Smooth muscle cell (in vitro differentiated cells): ENCODE results near the gene KCTD8. TPM values are rescaled to one million over a fixed set of nuclear protein-coding genes. Genes with fewer than 3 reads are reported as not detected.

ENCODE experiments used
- DNase-seq: peaks from one replicate; lab custom pipeline; 2025; ENCODE audit not compliant: unreplicated experiment; lab: John Stamatoyannopoulos, UW
- H2AFZ ChIP-seq: fragments of 200-600 bp; sonication (generic); 2 replicates; pipeline ENCODE4 v1.6.0; 2016; ENCODE audit warnings: antibody characterized with exemption, low read depth, mild to moderate bottlenecking
- H3F3A ChIP-seq: fragments of 200-600 bp; sonication (generic); 2 replicates; pipeline ENCODE4 v1.6.0; 2017; ENCODE audit warnings: antibody characterized with exemption, low read depth
- H3K27ac ChIP-seq: fragments of 200-600 bp; sonication (generic); 2 replicates; pipeline ENCODE4 v1.5.1; 2016; ENCODE audit warnings: low read depth, mild to moderate bottlenecking
- H3K27me3 ChIP-seq: fragments of 200-600 bp; sonication (generic); 2 replicates; pipeline ENCODE4 v1.6.1; 2016; ENCODE audit warnings: low read depth, mild to moderate bottlenecking
- H3K36me3 ChIP-seq: fragments of 200-600 bp; sonication (generic); 2 replicates; pipeline ENCODE4 v1.5.1; 2016; ENCODE audit warnings: low read depth
- H3K4me1 ChIP-seq: fragments of 200-600 bp; sonication (generic); 2 replicates; pipeline ENCODE4 v1.5.1; 2016; ENCODE audit warnings: low read depth
- H3K4me2 ChIP-seq: fragments of 200-600 bp; sonication (generic); 2 replicates; pipeline ENCODE4 v1.6.0; 2016; ENCODE audit warnings: mild to moderate bottlenecking
- H3K4me3 ChIP-seq: fragments of 200-600 bp; sonication (generic); 2 replicates; pipeline ENCODE4 v1.5.1; 2016; ENCODE audit warnings: mild to moderate bottlenecking
- H3K79me2 ChIP-seq: fragments of 200-600 bp; sonication (generic); 2 replicates; pipeline ENCODE4 v1.6.0; 2016; ENCODE audit warnings: low read depth, mild to moderate bottlenecking
- H3K9ac ChIP-seq: fragments of 200-600 bp; sonication (generic); 2 replicates; pipeline ENCODE4 v1.6.0; 2016; ENCODE audit warnings: low read depth
- H3K9me3 ChIP-seq: fragments of 200-600 bp; sonication (generic); replicated peaks from 2 replicates; pipeline ENCODE4 v1.5.1; 2016; ENCODE audit warnings: low read depth
- H4K20me1 ChIP-seq: fragments of 200-600 bp; sonication (generic); 2 replicates; pipeline ENCODE4 v1.6.0; 2016; ENCODE audit warnings: low read depth
- WGBS: methylation state at CpG from one replicate; pipeline ENCODE4 v1.1.7; 2016; ENCODE audit warnings: low lambda C conversion rate; 5-methylcytosine and 5-hydroxymethylcytosine counted together
- polyA plus RNA-seq: library from polyadenylated mRNA; unstranded; fragments of >200 nt; fragmentation: Nextera tagmentation; extraction: Ambion mirVana; gene quantifications from 2 replicates; pipeline ENCODE4 v1.2.1, GENCODE V29; 2016
- total RNA-seq: library from RNA; depleted of rRNA; stranded (reverse); fragments of >200 nt; gene quantifications from 2 replicates; pipeline ENCODE4 v1.2.3, GENCODE V29; 2014
- TF ChIP-seq, protein P1 (sequence below): fragments of 200-600 bp; sonication (generic); IDR thresholded peaks from 2 replicates; pipeline ENCODE4 v1.5.1; 2017; ENCODE audit warnings: borderline replicate concordance, mild to moderate bottlenecking, antibody characterized with exemption; ENCODE audit not compliant: insufficient read depth, poor library complexity, severe bottlenecking

The KCTD8 gene
- total and polyA plus RNA-seq, 2 experiments from 2014 or later, result not detected

- no peaks in the 10 kb centered on the region for H3K79me2 ChIP-seq
- H3K9me3 ChIP-seq, result no peaks in the 10 kb centered on the region
- DNase-seq, result no peak
- no peaks in the 10 kb centered on the region for H4K20me1 ChIP-seq
- no peak overlapping the region for H3K4me2 ChIP-seq
- TF ChIP-seq, protein P1, sequence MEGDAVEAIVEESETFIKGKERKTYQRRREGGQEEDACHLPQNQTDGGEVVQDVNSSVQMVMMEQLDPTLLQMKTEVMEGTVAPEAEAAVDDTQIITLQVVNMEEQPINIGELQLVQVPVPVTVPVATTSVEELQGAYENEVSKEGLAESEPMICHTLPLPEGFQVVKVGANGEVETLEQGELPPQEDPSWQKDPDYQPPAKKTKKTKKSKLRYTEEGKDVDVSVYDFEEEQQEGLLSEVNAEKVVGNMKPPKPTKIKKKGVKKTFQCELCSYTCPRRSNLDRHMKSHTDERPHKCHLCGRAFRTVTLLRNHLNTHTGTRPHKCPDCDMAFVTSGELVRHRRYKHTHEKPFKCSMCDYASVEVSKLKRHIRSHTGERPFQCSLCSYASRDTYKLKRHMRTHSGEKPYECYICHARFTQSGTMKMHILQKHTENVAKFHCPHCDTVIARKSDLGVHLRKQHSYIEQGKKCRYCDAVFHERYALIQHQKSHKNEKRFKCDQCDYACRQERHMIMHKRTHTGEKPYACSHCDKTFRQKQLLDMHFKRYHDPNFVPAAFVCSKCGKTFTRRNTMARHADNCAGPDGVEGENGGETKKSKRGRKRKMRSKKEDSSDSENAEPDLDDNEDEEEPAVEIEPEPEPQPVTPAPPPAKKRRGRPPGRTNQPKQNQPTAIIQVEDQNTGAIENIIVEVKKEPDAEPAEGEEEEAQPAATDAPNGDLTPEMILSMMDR, result no peak
- no peak overlapping the region for H2AFZ ChIP-seq
- no peak overlapping the region for H3K4me3 ChIP-seq
- no peaks in the 10 kb centered on the region for H3F3A ChIP-seq
- no peak overlapping the region for H3K9ac ChIP-seq
- 75% methylated on average over 1 of the region's 1 CpG for WGBS
- no peaks in the 10 kb centered on the region for H3K27me3 ChIP-seq
- H3K27ac ChIP-seq, result no peak overlapping the region
- H3K36me3 ChIP-seq, result no peaks in the 10 kb centered on the region
- H3K4me1 ChIP-seq, result no peaks in the 10 kb centered on the region
These were observed 220.3 kb downstream of the KCTD8 start for GRCh38 chr4:44228326-44228725.

DNA sequence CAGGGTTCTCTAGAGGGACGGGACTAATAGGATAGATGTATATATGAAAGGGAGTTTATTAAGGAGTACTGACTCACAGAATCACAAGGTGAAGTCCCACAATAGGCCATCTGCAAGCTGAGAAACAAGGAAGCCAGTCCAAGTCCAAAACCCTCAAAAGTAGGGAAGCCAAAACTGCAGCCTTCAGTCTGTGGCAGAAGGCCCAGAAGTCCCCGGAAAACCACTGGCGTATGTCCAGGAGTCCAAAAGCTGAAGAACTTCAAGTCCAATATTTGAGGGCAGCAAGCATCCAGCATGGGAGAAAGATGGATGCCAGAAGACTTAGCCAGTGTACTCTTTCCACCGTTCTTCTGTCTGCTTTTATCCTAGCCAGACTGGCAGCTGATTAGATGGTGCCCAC lies 227.2 kb downstream of the KCTD8 start:
- Histone ChIP-seq H3K27ac (no peak overlapping the region), H3K27me3 (no peaks in the 10 kb centered on the region), H3K4me2 (no peak overlapping the region), H3K79me2 (no peaks in the 10 kb centered on the region), H3K9me3 (no peaks in the 10 kb centered on the region), H4K20me1 (no peaks in the 10 kb centered on the region), H3K9ac (no peak overlapping the region), H2AFZ (no peak overlapping the region), H3K36me3 (no peaks in the 10 kb centered on the region), H3K4me3 (no peak overlapping the region), H3K4me1 (no peaks in the 10 kb centered on the region), H3F3A (no peaks in the 10 kb centered on the region)
- DNase-seq, result no peak
- 95% methylated on average over 4 of the region's 4 CpGs for WGBS
- TF ChIP-seq, protein P1, result no peak

- TF ChIP-seq, protein P1, result no peak
- no peak overlapping the region for H3K4me2 ChIP-seq
- H3K79me2 ChIP-seq, result no peaks in the 10 kb centered on the region
- no peak for DNase-seq
- no peaks in the 10 kb centered on the region for H3K9me3 ChIP-seq
- H3K9ac ChIP-seq, result no peak overlapping the region
- H3F3A ChIP-seq, result no peaks in the 10 kb centered on the region
- no peaks in the 10 kb centered on the region for H3K4me1 ChIP-seq
- no peak overlapping the region for H2AFZ ChIP-seq
- H3K27ac ChIP-seq, result no peak overlapping the region
- H3K36me3 ChIP-seq, result no peaks in the 10 kb centered on the region
- no peaks in the 10 kb centered on the region for H3K27me3 ChIP-seq
- H4K20me1 ChIP-seq, result no peaks in the 10 kb centered on the region
- H3K4me3 ChIP-seq, result no peak overlapping the region
These were observed 237.9 kb downstream of the KCTD8 start for GRCh38 chr4:44210750-44211149.

DNA sequence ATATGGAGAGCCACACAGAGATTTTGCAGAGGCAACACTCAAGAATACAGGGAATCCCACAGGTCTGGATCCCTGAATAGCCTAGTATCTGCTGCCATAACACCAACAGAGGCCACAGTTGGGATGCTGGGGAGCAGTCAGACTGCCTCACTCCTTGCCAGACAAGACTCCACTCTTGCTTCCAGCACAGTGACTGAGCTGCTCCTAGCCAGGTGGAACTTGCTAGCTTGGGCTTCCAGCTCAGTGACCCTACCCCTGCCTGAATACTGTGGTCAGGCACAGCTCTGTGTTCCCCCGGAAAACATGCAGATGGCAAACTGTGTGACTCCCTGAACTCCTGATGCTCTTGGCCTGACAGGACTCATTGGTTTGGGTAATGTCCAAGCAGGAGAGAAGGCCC lies 251.8 kb downstream of the KCTD8 start:
- Histone ChIP-seq H3K27me3 (no peaks in the 10 kb centered on the region), H3F3A (no peaks in the 10 kb centered on the region), H3K79me2 (no peaks in the 10 kb centered on the region), H4K20me1 (no peaks in the 10 kb centered on the region), H3K36me3 (no peaks in the 10 kb centered on the region), H3K4me3 (no peak overlapping the region), H3K9me3 (no peaks in the 10 kb centered on the region), H3K9ac (no peak overlapping the region), H3K27ac (no peak overlapping the region), H3K4me2 (no peak overlapping the region), H3K4me1 (no peaks in the 10 kb centered on the region), H2AFZ (no peak overlapping the region)
- no peak for DNase-seq
- WGBS, result 90% methylated on average over 1 of the region's 1 CpG
- TF ChIP-seq, protein P1, result no peak
